Measurements from ENCODE around the gene GPR18. TPM values are rescaled to one million over a fixed set of nuclear protein-coding genes. Genes with fewer than 3 reads are reported as not detected.
A peak's percentile ranks its signal among the peaks of the same experiment; 100 is the strongest.
"Not testable (repeated sequence)": the region's sequence is repeated elsewhere in the genome, so short reads cannot be mapped to it uniquely, and the experiment has no call there.

The GPR18 gene
- total and polyA plus RNA-seq, 3 experiments from 2014 or later: 15.2 to 32.4 (median 16.2) TPM

DNA sequence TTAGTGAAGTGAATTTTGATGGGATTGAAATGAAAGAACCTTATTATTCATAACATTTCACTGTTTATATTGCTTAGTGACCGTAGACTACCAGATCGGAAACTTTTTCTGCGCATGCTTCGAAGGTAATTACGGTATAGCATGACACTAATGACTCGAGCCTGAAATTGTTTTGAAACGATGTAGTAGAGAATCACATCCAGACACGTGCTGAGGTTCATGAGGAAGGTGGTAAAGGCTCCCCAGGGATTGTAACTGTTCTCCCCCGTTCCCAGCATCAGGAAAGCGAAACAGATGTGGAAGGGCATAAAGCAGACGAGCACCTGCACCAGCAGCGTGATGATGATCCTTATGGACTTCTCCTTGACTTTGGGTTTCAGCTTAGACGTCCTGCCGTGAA, 3.3 kb downstream of the GPR18 start:
- ChIA-PET POLR2A (interaction anchor here (1.0 to 4.6 kb wide), 4 partner anchors 21 to 55 kb away, joined by 3 to 55 read pairs (median 6); partner anchors contain the start of gene UBAC2), CTCF (interaction anchor here (1.2 to 4.4 kb wide), 7 partner anchors 10 to 78 kb away, joined by 3 to 68 read pairs (median 5); partner anchors contain the start of gene UBAC2)
- Mint-ChIP-seq H3K36me3 (peaks cover 10 to 48% (median 23%) of the 10 kb centered on the region in 3 donors), H3K27me3 (no peaks in the 10 kb centered on the region), H3K4me1 (peaks cover 69 to 81% (median 80%) of the 10 kb centered on the region in 3 donors), H3K9me3 (no peaks in the 10 kb centered on the region), H3K27ac (peak overlapping the region; percentile 82 to 96 (median 92)), H3K4me3 (peak overlapping the region; percentile 79 to 95 (median 86))
- H3K4me3 ChIP-seq (ENCODE audit: low read length): peak overlapping the region; percentile 65
- peak in 1 of 5 donors; percentile 61 for DNase-seq
- H3K27ac ChIP-seq (ENCODE audit: low read depth, low read length): no peak overlapping the region
- H3K4me1 ChIP-seq (ENCODE audit: insufficient read depth, low read length): peaks cover 60% of the 10 kb centered on the region
- peaks cover 16% of the 10 kb centered on the region for H3K36me3 ChIP-seq (ENCODE audit: insufficient read depth, low read length)
- no peaks in the 10 kb centered on the region for H3K9me3 ChIP-seq (ENCODE audit: low read length)
- no peaks in the 10 kb centered on the region for H3K27me3 ChIP-seq (ENCODE audit: insufficient read depth, low read length, poor library complexity, severe bottlenecking)

- Mint-ChIP-seq H3K9me3 (no peaks in the 10 kb centered on the region), H3K4me1 (peaks cover 64 to 83% (median 73%) of the 10 kb centered on the region in 3 donors), H3K36me3 (peaks cover 29 to 63% (median 38%) of the 10 kb centered on the region in 3 donors), H3K27ac (peak overlapping the region; percentile 30 to 85 (median 64)), H3K27me3 (no peaks in the 10 kb centered on the region), H3K4me3 (peak overlapping the region in 3 of 7 donors; percentile 0 to 60 (median 36))
- ChIA-PET CTCF (interaction anchor here (1.0 to 1.6 kb wide), 5 partner anchors 9 to 185 kb away, joined by 3 to 5 read pairs (median 4); no protein-coding TSS in a partner anchor), POLR2A (interaction anchor here (1.2 kb wide), 1 partner anchor 13 kb away, joined by 4 read pairs; no protein-coding TSS in a partner anchor)
- Histone ChIP-seq H3K9me3 (ENCODE audit: low read length) (no peaks in the 10 kb centered on the region), H3K27me3 (ENCODE audit: insufficient read depth, low read length, poor library complexity, severe bottlenecking) (no peaks in the 10 kb centered on the region), H3K4me3 (ENCODE audit: low read length) (no peak overlapping the region), H3K27ac (ENCODE audit: low read depth, low read length) (no peak overlapping the region), H3K4me1 (ENCODE audit: insufficient read depth, low read length) (peaks cover 47% of the 10 kb centered on the region), H3K36me3 (ENCODE audit: insufficient read depth, low read length) (peaks cover 16% of the 10 kb centered on the region)
- no peak for DNase-seq
Observed at GRCh38 chr13:99251921-99252320, 6.3 kb downstream of the GPR18 start.

- no peaks in the 10 kb centered on the region for H3K27me3 Mint-ChIP-seq
- CTCF ChIA-PET: interaction anchor here (1.0 to 1.6 kb wide), 4 partner anchors 8 to 186 kb away, joined by 4 to 5 read pairs (median 4); no protein-coding TSS in a partner anchor
Observed at GRCh38 chr13:99250982-99251825, 7.0 kb downstream of the GPR18 start.

DNA sequence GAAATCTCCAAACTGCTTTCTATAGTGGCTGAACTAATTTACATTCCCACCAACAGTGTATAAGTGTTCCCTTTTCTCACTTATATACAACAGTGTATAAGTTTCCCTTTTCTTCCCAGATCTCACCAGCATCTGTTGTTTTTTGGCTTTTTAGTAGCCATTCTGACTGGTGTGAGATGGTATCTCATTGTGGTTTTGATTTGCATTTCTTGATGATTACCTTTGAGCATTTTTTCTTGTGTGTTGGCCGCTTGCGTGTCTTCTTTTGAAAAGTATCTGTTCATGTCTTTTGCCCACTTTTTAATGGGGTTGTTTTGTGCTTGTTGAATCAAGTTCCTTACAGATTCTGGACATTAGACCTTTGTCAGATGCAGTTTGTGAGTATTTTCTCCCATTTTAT, 8.6 kb downstream of the GPR18 start:
- H3K9me3 Mint-ChIP-seq; DNase-seq; H3K9me3 ChIP-seq (ENCODE audit: low read length); H3K4me3 ChIP-seq (ENCODE audit: low read length); H3K27ac ChIP-seq (ENCODE audit: low read depth, low read length); POLR2A ChIA-PET; H3K27me3 Mint-ChIP-seq; H3K27me3 ChIP-seq (ENCODE audit: insufficient read depth, low read length, poor library complexity, severe bottlenecking); CTCF ChIA-PET; H3K4me3 Mint-ChIP-seq: not testable (repeated sequence)
- Histone ChIP-seq H3K36me3 (ENCODE audit: insufficient read depth, low read length) (peaks cover 12% of the 10 kb centered on the region), H3K4me1 (ENCODE audit: insufficient read depth, low read length) (peaks cover 25% of the 10 kb centered on the region)
- H3K27ac Mint-ChIP-seq: peak overlapping the region in 7 of 8 donors; percentile 47 to 82 (median 66)
- H3K36me3 Mint-ChIP-seq: peaks cover 25 to 58% (median 34%) of the 10 kb centered on the region in 3 donors
- peaks cover 45 to 67% (median 57%) of the 10 kb centered on the region in 3 donors for H3K4me1 Mint-ChIP-seq

More at GRCh38 chr13:99250982-99251825, 7.0 kb downstream of the GPR18 start:
- Histone ChIP-seq H3K4me3 (ENCODE audit: low read length) (no peak overlapping the region), H3K9me3 (ENCODE audit: low read length) (no peaks in the 10 kb centered on the region), H3K4me1 (ENCODE audit: insufficient read depth, low read length) (peaks cover 41% of the 10 kb centered on the region), H3K36me3 (ENCODE audit: insufficient read depth, low read length) (peaks cover 16% of the 10 kb centered on the region), H3K27me3 (ENCODE audit: insufficient read depth, low read length, poor library complexity, severe bottlenecking) (no peaks in the 10 kb centered on the region), H3K27ac (ENCODE audit: low read depth, low read length) (no peak overlapping the region)
- Mint-ChIP-seq H3K9me3 (no peaks in the 10 kb centered on the region), H3K36me3 (peaks cover 29 to 61% (median 41%) of the 10 kb centered on the region in 3 donors), H3K4me3 (peak overlapping the region in 3 of 7 donors; percentile 6 to 10 (median 9)), H3K4me1 (peaks cover 61 to 80% (median 70%) of the 10 kb centered on the region in 3 donors), H3K27ac (peak overlapping the region; percentile 59 to 92 (median 78))
- POLR2A ChIA-PET: interaction anchor here (0.7 to 1.2 kb wide), 2 partner anchors 13 to 50 kb away, joined by 4 read pairs; partner anchors contain the start of gene UBAC2
- no peak for DNase-seq

GRCh38 chr13:99249178-99249577, 9.0 kb downstream of the GPR18 start:
- H3K9me3 ChIP-seq (ENCODE audit: low read length); H3K9me3 Mint-ChIP-seq; H3K27ac ChIP-seq (ENCODE audit: low read depth, low read length); H3K4me3 Mint-ChIP-seq; H3K27me3 ChIP-seq (ENCODE audit: insufficient read depth, low read length, poor library complexity, severe bottlenecking); DNase-seq; POLR2A ChIA-PET; H3K27me3 Mint-ChIP-seq; H3K4me3 ChIP-seq (ENCODE audit: low read length); CTCF ChIA-PET: not testable (repeated sequence)
- Histone ChIP-seq H3K36me3 (ENCODE audit: insufficient read depth, low read length) (peaks cover 12% of the 10 kb centered on the region), H3K4me1 (ENCODE audit: insufficient read depth, low read length) (peaks cover 23% of the 10 kb centered on the region)
- peak overlapping the region in 7 of 8 donors; percentile 4 to 82 (median 56) for H3K27ac Mint-ChIP-seq
- H3K36me3 Mint-ChIP-seq: peaks cover 25 to 59% (median 34%) of the 10 kb centered on the region in 3 donors
- peaks cover 44 to 65% (median 55%) of the 10 kb centered on the region in 3 donors for H3K4me1 Mint-ChIP-seq

DNA sequence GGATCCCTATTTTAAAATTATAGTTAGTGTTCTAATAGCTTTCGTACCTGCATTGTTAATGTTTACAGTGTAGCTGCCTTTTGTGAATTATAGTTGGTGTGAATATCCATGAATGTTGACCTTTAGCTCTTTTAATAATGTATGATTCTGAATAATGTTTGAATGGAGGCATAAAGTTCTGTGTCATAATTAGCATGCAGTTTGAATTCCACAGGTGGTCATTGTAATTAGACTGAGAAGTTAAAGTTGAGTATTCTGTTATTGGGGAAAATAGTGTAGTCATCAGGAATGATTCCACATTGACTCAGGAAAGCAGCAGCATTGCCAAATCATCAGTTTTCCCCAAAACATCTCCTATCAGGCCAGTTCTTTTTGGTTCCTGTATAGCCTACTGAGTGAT, 12.1 kb downstream of the GPR18 start:
- Mint-ChIP-seq H3K4me1 (peaks cover 31 to 48% (median 40%) of the 10 kb centered on the region in 3 donors), H3K27me3 (no peaks in the 10 kb centered on the region), H3K4me3 (no peak overlapping the region), H3K36me3 (peaks cover 32 to 63% (median 33%) of the 10 kb centered on the region in 3 donors), H3K27ac (peak overlapping the region in 7 of 8 donors; percentile 21 to 85 (median 47)), H3K9me3 (no peaks in the 10 kb centered on the region)
- POLR2A ChIA-PET: interaction anchor here (0.6 to 1.7 kb wide), 3 partner anchors 10 to 137 kb away, joined by 3 to 5 read pairs (median 3); no protein-coding TSS in a partner anchor
- H3K27ac ChIP-seq (ENCODE audit: low read depth, low read length): no peak overlapping the region
- no peak overlapping the region for H3K4me3 ChIP-seq (ENCODE audit: low read length)
- H3K4me1 ChIP-seq (ENCODE audit: insufficient read depth, low read length): peaks cover 4% of the 10 kb centered on the region
- DNase-seq: no peak
- H3K36me3 ChIP-seq (ENCODE audit: insufficient read depth, low read length): peaks cover 13% of the 10 kb centered on the region
- no peaks in the 10 kb centered on the region for H3K9me3 ChIP-seq (ENCODE audit: low read length)
- CTCF ChIA-PET: no interaction called here
- H3K27me3 ChIP-seq (ENCODE audit: insufficient read depth, low read length, poor library complexity, severe bottlenecking): no peaks in the 10 kb centered on the region

GRCh38 chr13:99237981-99238662, 20.1 kb downstream of the GPR18 start:
- Histone ChIP-seq H3K4me1 (ENCODE audit: insufficient read depth, low read length) (peaks cover 19% of the 10 kb centered on the region), H3K4me3 (ENCODE audit: low read length) (peak overlapping the region; percentile 50), H3K36me3 (ENCODE audit: insufficient read depth, low read length) (peaks cover 14% of the 10 kb centered on the region), H3K9me3 (ENCODE audit: low read length) (no peaks in the 10 kb centered on the region), H3K27ac (ENCODE audit: low read depth, low read length) (peak overlapping the region; percentile 33), H3K27me3 (ENCODE audit: insufficient read depth, low read length, poor library complexity, severe bottlenecking) (no peaks in the 10 kb centered on the region)
- Mint-ChIP-seq H3K9me3 (no peaks in the 10 kb centered on the region), H3K27me3 (no peaks in the 10 kb centered on the region), H3K36me3 (peaks cover 10 to 40% (median 16%) of the 10 kb centered on the region in 3 donors), H3K4me1 (peaks cover 55 to 77% (median 74%) of the 10 kb centered on the region in 3 donors), H3K27ac (peak overlapping the region; percentile 90 to 98 (median 96)), H3K4me3 (peak overlapping the region; percentile 80 to 88 (median 83))
- peak in 2 of 5 donors; percentile 42 to 55 for DNase-seq
- ChIA-PET POLR2A (interaction anchor here (1.0 to 1.9 kb wide), 4 partner anchors 14 to 38 kb away, joined by 3 to 12 read pairs (median 4); partner anchors contain the start of genes GPR18 and UBAC2), CTCF (interaction anchor here (1.4 to 2.1 kb wide), 4 partner anchors 20 to 62 kb away, joined by 3 to 5 read pairs (median 4); partner anchors contain the start of gene GPR18)
